ENCODE data around the gene SPHK2. TPM values are rescaled to one million over a fixed set of nuclear protein-coding genes. Genes with fewer than 3 reads are reported as not detected.

SPHK2 gene
- total and polyA plus RNA-seq, 2 of the 8 experiments (the other 6 are each of a cell fraction or from before 2014, with no cell fraction given): 43.9 to 60.9 TPM

- TF ChIP-seq POLR2A (IDR thresholded peaks at IDR 0.05; ENCODE audit: control extremely low read depth in 1 of 2, low read depth in 2 of 2, low read length in 2 of 2) (peak in 1 of 2 experiments; percentile 10; a peak in 1 of 3 replicates), CEBPB (IDR thresholded peaks at IDR 0.05; ENCODE audit: low read depth, low read length) (no peak), TAF7 (optimal IDR thresholded peaks at IDR 0.05; ENCODE audit: borderline replicate concordance, low read depth, low read length) (peak; percentile 23), HDAC2 (IDR thresholded peaks at IDR 0.05; ENCODE audit: borderline replicate concordance in 1 of 2, low read depth in 2 of 2, low read length in 2 of 2) (no peak), JUND (IDR thresholded peaks at IDR 0.05; ENCODE audit: low read length) (no peak), SP2 (IDR thresholded peaks at IDR 0.05; ENCODE audit: low read length) (no peak), USF2 (IDR thresholded peaks at IDR 0.05; ENCODE audit: low read length) (no peak), TEAD4 (IDR thresholded peaks at IDR 0.05; ENCODE audit: low read depth, low read length) (no peak), BRCA1 (IDR thresholded peaks at IDR 0.05; ENCODE audit: low read depth, low read length) (no peak), TCF12 (IDR thresholded peaks at IDR 0.05; ENCODE audit: low read depth, low read length) (no peak), NANOG (IDR thresholded peaks at IDR 0.05; ENCODE audit: insufficient read depth, low read depth, low read length, poor library complexity, severe bottlenecking) (no peak), BCL11A (IDR thresholded peaks at IDR 0.05; ENCODE audit: low read depth in 2 of 2, low read length in 2 of 2) (no peak), E2F6 (IDR thresholded peaks at IDR 0.05) (no peak), NRF1 (IDR thresholded peaks at IDR 0.05; ENCODE audit: low read depth, low read length) (peak; percentile 38; the same call in 1 of the 2 replicates)
- TF ChIP-seq, protein P1, sequence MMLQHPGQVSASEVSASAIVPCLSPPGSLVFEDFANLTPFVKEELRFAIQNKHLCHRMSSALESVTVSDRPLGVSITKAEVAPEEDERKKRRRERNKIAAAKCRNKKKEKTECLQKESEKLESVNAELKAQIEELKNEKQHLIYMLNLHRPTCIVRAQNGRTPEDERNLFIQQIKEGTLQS (IDR thresholded peaks at IDR 0.05; ENCODE audit: insufficient read depth, low read depth, low read length): no peak
- TF ChIP-seq, protein P2, sequence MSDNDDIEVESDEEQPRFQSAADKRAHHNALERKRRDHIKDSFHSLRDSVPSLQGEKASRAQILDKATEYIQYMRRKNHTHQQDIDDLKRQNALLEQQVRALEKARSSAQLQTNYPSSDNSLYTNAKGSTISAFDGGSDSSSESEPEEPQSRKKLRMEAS (IDR thresholded peaks at IDR 0.05): 0 out of 2 replicates have a peak, but pooled peaks have one; percentile 8
These were observed 16.1 kb downstream of the SPHK2 start (continued) for GRCh38 chr19:48635263-48635965.

Data from H1 (cell line).